HL-60 (cell line): ENCODE measurements around the gene EFNA5.

Experiments used
- DNase-seq, 2 experiments: peaks; one replicate each; pipeline ENCODE4 v3.0.0-alpha.2; 2010 to 2020; ENCODE audit warnings: low read depth in 1 of 2, low spot score in 1 of 2
- H3K27ac ChIP-seq: fragments of 250-450 bp; sonication (Bioruptor Pico); replicated peaks from 2 replicates; pipeline ENCODE4 v1.5.1; 2020; ENCODE audit warnings: mild to moderate bottlenecking, moderate library complexity
- H3K27me3 ChIP-seq: fragments of 250-450 bp; sonication (Bioruptor Pico); 2 replicates; pipeline ENCODE4 v1.5.1; 2021; ENCODE audit warnings: mild to moderate bottlenecking, moderate library complexity; ENCODE audit not compliant: insufficient read depth, poor library complexity, severe bottlenecking
- H3K4me3 ChIP-seq: replicated peaks from 2 replicates; pipeline ENCODE4 v1.5.1; 2011; ENCODE audit warnings: mild to moderate bottlenecking, control low read depth, low read length; ENCODE audit not compliant: insufficient read depth
- CTCF ChIP-seq: IDR thresholded peaks from one replicate; pipeline ENCODE4 v1.5.1; 2011; ENCODE audit warnings: low read length, control low read depth, inconsistent platforms; ENCODE audit not compliant: insufficient read depth
- GABPA ChIP-seq: IDR thresholded peaks from 2 replicates; pipeline ENCODE4 v1.6.1; 2012; ENCODE audit warnings: low read depth
- POLR2AphosphoS5 ChIP-seq: IDR thresholded peaks from 2 replicates; pipeline ENCODE4 v1.6.1; 2012; ENCODE audit warnings: low read depth
- REST ChIP-seq: IDR thresholded peaks from 2 replicates; pipeline ENCODE4 v1.6.1; 2012; ENCODE audit warnings: low read depth; ENCODE audit not compliant: insufficient replicate concordance
- SPI1 ChIP-seq: IDR thresholded peaks from 2 replicates; pipeline ENCODE4 v1.6.1; 2012; ENCODE audit warnings: low read depth, mild to moderate bottlenecking, borderline replicate concordance

Gene EFNA5

GRCh38 chr5:107621089-107621488 is 49.6 kb downstream of the EFNA5 start:
- Histone ChIP-seq H3K27me3 (no peaks in the 10 kb centered on the region), H3K27ac (no peak overlapping the region), H3K4me3 (no peak overlapping the region)
- no peak for DNase-seq
- no peak for TF ChIP-seq REST
- TF ChIP-seq POLR2AphosphoS5, result no peak
- no peak for TF ChIP-seq GABPA
- TF ChIP-seq CTCF, result no peak
- TF ChIP-seq SPI1, result no peak

- H3K4me3 ChIP-seq, result no peak overlapping the region
Measured at GRCh38 chr5:107619781-107620180, 51.0 kb downstream of the EFNA5 start.

GRCh38 chr5:107618242-107618641 is 52.5 kb downstream of the EFNA5 start:
- Histone ChIP-seq H3K4me3 (no peak overlapping the region), H3K27me3 (no peaks in the 10 kb centered on the region), H3K27ac (no peak overlapping the region)
- TF ChIP-seq GABPA (no peak), REST (no peak), CTCF (no peak), POLR2AphosphoS5 (no peak), SPI1 (no peak)
- no peak for DNase-seq

More at GRCh38 chr5:107619781-107620180, 51.0 kb downstream of the EFNA5 start:
- Histone ChIP-seq H3K27ac (no peak overlapping the region), H3K27me3 (no peaks in the 10 kb centered on the region)
- no peak for DNase-seq
- TF ChIP-seq GABPA (no peak), CTCF (no peak), REST (no peak), SPI1 (no peak)
